MM.1S (cell line): ENCODE results near the gene APOBEC3A.

Experiments used
- DNase-seq: peaks from one replicate; pipeline ENCODE4 v3.0.0-alpha.2; 2015
- H2AFZ ChIP-seq: fragments of 300-600 bp; sonication (generic); 2 replicates; pipeline ENCODE4 v1.6.0; 2016; ENCODE audit warnings: antibody characterized with exemption, low read length
- H3F3A ChIP-seq: fragments of 300-600 bp; sonication (generic); 2 replicates; pipeline ENCODE4 v1.6.1; 2016; ENCODE audit warnings: mild to moderate bottlenecking, antibody characterized with exemption, low read length, moderate library complexity, mixed read lengths; ENCODE audit not compliant: insufficient read depth
- H3K27ac ChIP-seq: fragments of 300-600 bp; sonication (generic); 2 replicates; pipeline ENCODE4 v1.5.1; 2016; ENCODE audit warnings: mild to moderate bottlenecking, low read length
- H3K27me3 ChIP-seq: fragments of 300-600 bp; sonication (generic); replicated peaks from 2 replicates; pipeline ENCODE4 v1.6.0; 2016; ENCODE audit warnings: low read length; ENCODE audit not compliant: insufficient read depth
- H3K36me3 ChIP-seq: fragments of 300-600 bp; sonication (generic); replicated peaks from 2 replicates; pipeline ENCODE4 v1.6.1; 2016; ENCODE audit warnings: mild to moderate bottlenecking, low read length, mixed read lengths; ENCODE audit not compliant: insufficient read depth
- H3K4me1 ChIP-seq: fragments of 300-600 bp; sonication (generic); 2 replicates; pipeline ENCODE4 v1.6.1; 2016; ENCODE audit warnings: low read length, mixed read lengths
- H3K4me2 ChIP-seq: fragments of 300-600 bp; sonication (generic); 2 replicates; pipeline ENCODE4 v1.6.0; 2016; ENCODE audit warnings: low read depth, low read length
- H3K4me3 ChIP-seq: fragments of 300-600 bp; sonication (generic); 2 replicates; pipeline ENCODE4 v1.5.1; 2016; ENCODE audit warnings: low read length, mixed read lengths
- H3K79me2 ChIP-seq: fragments of 300-600 bp; sonication (generic); 2 replicates; pipeline ENCODE4 v1.6.1; 2016; ENCODE audit warnings: mixed run types, low read length, mixed read lengths
- H3K9ac ChIP-seq: fragments of 300-600 bp; sonication (generic); 2 replicates; pipeline ENCODE4 v1.6.1; 2016; ENCODE audit warnings: low read length, mixed read lengths
- H3K9me2 ChIP-seq: fragments of 300-600 bp; sonication (generic); replicated peaks from 2 replicates; pipeline ENCODE4 v1.6.1; 2016; ENCODE audit warnings: mild to moderate bottlenecking, low read length, mixed read lengths; ENCODE audit not compliant: insufficient read depth
- H3K9me3 ChIP-seq: fragments of 300-600 bp; sonication (generic); replicated peaks from 2 replicates; pipeline ENCODE4 v1.6.1; 2016; ENCODE audit warnings: mild to moderate bottlenecking, low read length, mixed read lengths; ENCODE audit not compliant: insufficient read depth
- H4K20me1 ChIP-seq: fragments of 300-600 bp; sonication (generic); 2 replicates; pipeline ENCODE4 v1.6.1; 2016; ENCODE audit warnings: mild to moderate bottlenecking, low read length, moderate library complexity, mixed read lengths; ENCODE audit not compliant: insufficient read depth
- EZH2 ChIP-seq: fragments of 300-600 bp; sonication (generic); optimal IDR thresholded peaks from 2 replicates; pipeline ENCODE3; 2017; ENCODE audit warnings: low read depth, mild to moderate bottlenecking, antibody characterized with exemption, low read length, mixed read lengths
- EZH2phosphoT487 ChIP-seq: fragments of 300-600 bp; sonication (generic); IDR thresholded peaks from 2 replicates; pipeline ENCODE4 v1.6.1; 2018; ENCODE audit warnings: antibody characterized with exemption, low read length
- TF ChIP-seq, protein P1 (sequence below): fragments of 300-600 bp; sonication (generic); IDR thresholded peaks from 2 replicates; pipeline ENCODE4 v1.5.1; 2016; ENCODE audit warnings: antibody characterized with exemption, low read length, mixed read lengths

APOBEC3A gene

DNA sequence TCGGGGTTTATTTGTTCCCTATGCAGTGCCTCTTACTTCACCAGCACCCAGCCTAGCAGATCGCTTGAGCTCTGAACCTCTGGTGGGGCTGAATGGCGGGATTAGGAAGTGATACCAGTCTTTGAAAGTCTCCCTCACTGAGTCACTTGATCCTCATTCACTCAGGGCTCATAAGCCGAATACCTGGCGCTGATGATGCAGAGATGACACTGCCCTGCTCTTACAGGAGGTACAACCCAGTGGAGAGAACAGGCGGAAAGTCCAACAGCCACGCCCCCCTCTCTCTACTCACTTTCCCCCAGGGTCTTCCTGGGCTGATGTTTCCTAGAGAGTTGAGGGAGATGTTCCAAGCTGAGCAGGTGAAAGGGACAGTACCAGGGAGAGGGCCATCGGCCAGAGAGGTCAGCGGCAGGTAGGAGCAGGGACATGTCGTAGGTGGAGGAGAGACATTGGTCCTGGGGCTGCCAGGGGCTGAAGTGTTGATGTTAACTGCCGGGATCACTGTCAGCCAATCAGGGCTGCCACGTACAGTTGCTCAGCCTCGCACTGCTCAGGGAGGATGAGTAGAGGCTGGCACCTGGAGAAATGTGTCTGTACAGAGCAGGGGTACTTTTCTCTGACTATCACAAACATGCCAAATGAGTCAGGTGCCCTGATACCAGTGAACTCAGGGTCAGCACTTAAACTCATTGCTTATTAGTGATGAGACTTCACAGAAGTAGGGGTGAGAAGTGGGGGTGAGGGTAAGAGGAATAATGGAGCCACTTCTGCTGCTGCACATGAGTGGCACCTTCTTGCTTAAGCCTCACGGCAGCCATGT is 9.9 kb upstream of the APOBEC3A start:
- no peak for DNase-seq
- no peak for TF ChIP-seq EZH2phosphoT487
- no peak for TF ChIP-seq EZH2
- TF ChIP-seq, protein P1, sequence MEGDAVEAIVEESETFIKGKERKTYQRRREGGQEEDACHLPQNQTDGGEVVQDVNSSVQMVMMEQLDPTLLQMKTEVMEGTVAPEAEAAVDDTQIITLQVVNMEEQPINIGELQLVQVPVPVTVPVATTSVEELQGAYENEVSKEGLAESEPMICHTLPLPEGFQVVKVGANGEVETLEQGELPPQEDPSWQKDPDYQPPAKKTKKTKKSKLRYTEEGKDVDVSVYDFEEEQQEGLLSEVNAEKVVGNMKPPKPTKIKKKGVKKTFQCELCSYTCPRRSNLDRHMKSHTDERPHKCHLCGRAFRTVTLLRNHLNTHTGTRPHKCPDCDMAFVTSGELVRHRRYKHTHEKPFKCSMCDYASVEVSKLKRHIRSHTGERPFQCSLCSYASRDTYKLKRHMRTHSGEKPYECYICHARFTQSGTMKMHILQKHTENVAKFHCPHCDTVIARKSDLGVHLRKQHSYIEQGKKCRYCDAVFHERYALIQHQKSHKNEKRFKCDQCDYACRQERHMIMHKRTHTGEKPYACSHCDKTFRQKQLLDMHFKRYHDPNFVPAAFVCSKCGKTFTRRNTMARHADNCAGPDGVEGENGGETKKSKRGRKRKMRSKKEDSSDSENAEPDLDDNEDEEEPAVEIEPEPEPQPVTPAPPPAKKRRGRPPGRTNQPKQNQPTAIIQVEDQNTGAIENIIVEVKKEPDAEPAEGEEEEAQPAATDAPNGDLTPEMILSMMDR: no peak
- H3K27me3 ChIP-seq: peaks cover 9% of the 10 kb centered on the region
- no peak overlapping the region for H3K27ac ChIP-seq
- H3K9me2 ChIP-seq: no peaks in the 10 kb centered on the region
- no peaks in the 10 kb centered on the region for H4K20me1 ChIP-seq
- H3F3A ChIP-seq: no peaks in the 10 kb centered on the region
- no peaks in the 10 kb centered on the region for H3K9me3 ChIP-seq
- no peak overlapping the region for H3K4me2 ChIP-seq
- no peaks in the 10 kb centered on the region for H3K4me1 ChIP-seq
- H3K36me3 ChIP-seq: no peaks in the 10 kb centered on the region
- no peak overlapping the region for H3K9ac ChIP-seq
- no peaks in the 10 kb centered on the region for H3K79me2 ChIP-seq
- H2AFZ ChIP-seq: no peak overlapping the region
- no peak overlapping the region for H3K4me3 ChIP-seq

DNA sequence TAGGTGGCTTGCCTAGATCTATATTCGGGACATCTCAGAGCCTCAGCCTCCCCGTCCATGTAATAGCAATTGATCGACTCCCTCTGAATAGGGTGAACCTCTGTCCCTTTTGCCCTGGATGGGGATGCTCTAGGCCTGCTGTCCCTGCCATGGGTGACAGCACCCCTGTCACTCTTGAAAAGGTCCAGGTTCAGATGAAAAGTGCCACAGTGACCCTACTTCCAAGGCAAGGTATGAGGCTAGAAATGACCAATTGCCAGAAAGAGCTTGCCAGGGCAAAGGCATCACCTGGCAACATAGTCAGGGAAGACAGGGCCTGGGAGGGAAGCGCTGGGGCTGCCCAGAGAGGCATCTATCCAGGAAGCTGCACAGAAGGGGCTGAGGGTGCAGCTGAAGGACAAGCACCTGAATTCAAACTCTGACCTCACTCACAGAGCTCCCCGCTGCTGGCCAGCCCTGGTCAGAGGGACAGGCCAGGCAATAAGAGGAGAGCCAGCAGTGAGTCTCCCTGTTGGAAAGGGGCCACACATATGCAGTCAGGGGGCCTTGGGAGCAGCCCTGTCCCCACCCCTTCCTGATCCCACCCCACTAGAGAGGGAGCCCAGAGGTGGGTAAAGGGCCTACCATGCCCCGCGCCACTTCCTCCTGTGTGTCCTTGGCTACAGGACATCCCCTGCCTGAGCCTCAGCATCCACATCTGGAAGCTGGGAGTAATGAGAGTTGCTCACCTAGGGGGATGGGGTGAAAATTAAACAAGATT is 9.0 kb upstream of the APOBEC3A start:
- DNase-seq: no peak
- H3K4me2 ChIP-seq: no peak overlapping the region
- no peaks in the 10 kb centered on the region for H3K79me2 ChIP-seq
- H3K4me3 ChIP-seq: no peak overlapping the region
- peaks cover 5% of the 10 kb centered on the region for H3K4me1 ChIP-seq
- TF ChIP-seq, protein P1: no peak
- no peak for TF ChIP-seq EZH2
- no peak for TF ChIP-seq EZH2phosphoT487
- H3K9me3 ChIP-seq: no peaks in the 10 kb centered on the region
- H3K9ac ChIP-seq: no peak overlapping the region
- H3K27me3 ChIP-seq: peaks cover 1% of the 10 kb centered on the region; the same call in 1 of the 2 replicates
- no peaks in the 10 kb centered on the region for H3F3A ChIP-seq
- H3K27ac ChIP-seq: no peak overlapping the region
- H2AFZ ChIP-seq: no peak overlapping the region
- no peaks in the 10 kb centered on the region for H3K36me3 ChIP-seq
- no peaks in the 10 kb centered on the region for H4K20me1 ChIP-seq
- H3K9me2 ChIP-seq: no peaks in the 10 kb centered on the region

DNA sequence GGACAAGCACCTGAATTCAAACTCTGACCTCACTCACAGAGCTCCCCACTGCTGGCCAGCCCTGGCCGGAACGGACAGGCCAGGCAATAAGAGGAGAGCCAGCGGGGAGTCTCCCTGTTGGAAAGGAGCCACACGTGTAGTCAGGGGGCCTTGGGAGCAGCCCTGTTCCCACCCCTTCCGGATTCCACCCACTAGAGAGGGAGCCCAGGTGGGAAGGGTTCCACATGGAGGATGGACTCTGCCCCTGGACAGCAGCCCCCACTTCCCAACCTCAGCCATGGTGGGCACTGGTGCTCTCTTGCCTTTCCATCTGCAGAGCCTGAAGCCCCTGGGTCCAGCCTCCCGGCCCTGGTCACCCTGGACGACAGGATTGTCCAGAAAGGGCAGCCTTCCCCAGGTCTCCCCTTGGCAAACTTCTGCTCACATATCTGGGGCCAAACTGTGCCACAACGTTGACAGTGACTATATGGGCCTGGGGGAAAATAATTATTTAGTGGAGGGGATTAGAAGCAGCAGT is 7.5 kb upstream of the APOBEC3A start:
- H3K27me3 ChIP-seq: no peaks in the 10 kb centered on the region
- no peaks in the 10 kb centered on the region for H3K79me2 ChIP-seq
- no peaks in the 10 kb centered on the region for H3K9me3 ChIP-seq
- no peak overlapping the region for H2AFZ ChIP-seq
- no peak overlapping the region for H3K27ac ChIP-seq
- H3K4me1 ChIP-seq: peaks cover 17% of the 10 kb centered on the region
- no peaks in the 10 kb centered on the region for H3K36me3 ChIP-seq
- H3K4me3 ChIP-seq: no peak overlapping the region
- no peak for DNase-seq
- no peak overlapping the region for H3K9ac ChIP-seq
- H3F3A ChIP-seq: no peaks in the 10 kb centered on the region
- no peak for TF ChIP-seq EZH2phosphoT487
- TF ChIP-seq, protein P1: no peak
- TF ChIP-seq EZH2: no peak
- H4K20me1 ChIP-seq: no peaks in the 10 kb centered on the region
- H3K9me2 ChIP-seq: no peaks in the 10 kb centered on the region
- H3K4me2 ChIP-seq: no peak overlapping the region
